Dermis blood vessel endothelial cell (primary cell): Measurements from ENCODE around the gene JPH2. TPM values are rescaled to one million over a fixed set of nuclear protein-coding genes. Genes with fewer than 3 reads are reported as not detected.

Experiments used
- DNase-seq: peaks from one replicate; pipeline ENCODE4 v3.0.0; 2010
- total RNA-seq: library from RNA; depleted of rRNA; stranded (reverse); fragments of >200 nt; gene quantifications from 2 replicates; pipeline ENCODE4 v1.2.3, GENCODE V29; 2014

The JPH2 gene
- total RNA-seq, 1 donor from 2014 or later = 0.17 TPM

DNA sequence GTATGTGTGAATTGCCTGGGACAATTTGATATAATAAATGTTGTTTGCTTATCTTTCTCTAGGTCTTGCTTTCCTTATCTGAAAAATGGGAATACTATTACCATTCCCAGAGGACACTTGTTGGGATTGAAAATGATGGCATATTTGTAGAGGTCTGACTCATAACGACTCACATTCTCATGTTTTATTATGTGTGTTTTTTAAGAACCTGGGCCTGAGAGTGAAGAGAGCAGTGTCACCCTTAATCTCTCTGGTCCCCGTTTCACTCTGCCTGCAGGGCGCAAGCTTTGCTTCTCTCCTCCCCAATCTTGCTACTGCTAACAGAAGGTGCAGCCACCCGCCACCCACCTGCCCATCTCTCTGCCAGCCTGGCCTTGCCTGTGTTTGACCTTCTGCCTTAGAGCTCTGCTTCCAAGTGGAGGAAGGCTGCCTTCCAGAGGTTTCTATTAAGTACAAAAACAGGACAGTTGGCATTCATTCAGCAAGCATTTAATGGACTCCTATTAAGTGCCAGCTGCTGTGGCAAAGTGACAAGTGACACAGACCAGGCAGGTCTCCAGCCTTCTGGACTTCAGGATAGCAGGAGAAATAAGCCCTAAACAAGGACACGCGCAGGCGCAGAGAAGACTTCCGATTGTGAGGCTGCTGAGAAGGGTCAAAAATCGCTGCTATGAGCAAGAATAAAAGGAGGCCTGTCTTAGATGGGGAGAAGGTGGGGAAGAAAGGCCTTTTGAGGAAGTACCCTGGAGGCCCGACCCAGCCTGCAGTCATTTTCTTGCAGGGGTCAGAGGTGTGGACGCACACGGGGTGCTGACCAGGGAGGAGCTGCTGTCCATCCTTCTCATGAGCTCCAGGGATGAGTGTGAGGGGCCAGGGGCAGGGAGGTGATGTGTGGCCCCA is 112.5 kb downstream of the JPH2 start:
- DNase-seq = peak; percentile 32

DNA sequence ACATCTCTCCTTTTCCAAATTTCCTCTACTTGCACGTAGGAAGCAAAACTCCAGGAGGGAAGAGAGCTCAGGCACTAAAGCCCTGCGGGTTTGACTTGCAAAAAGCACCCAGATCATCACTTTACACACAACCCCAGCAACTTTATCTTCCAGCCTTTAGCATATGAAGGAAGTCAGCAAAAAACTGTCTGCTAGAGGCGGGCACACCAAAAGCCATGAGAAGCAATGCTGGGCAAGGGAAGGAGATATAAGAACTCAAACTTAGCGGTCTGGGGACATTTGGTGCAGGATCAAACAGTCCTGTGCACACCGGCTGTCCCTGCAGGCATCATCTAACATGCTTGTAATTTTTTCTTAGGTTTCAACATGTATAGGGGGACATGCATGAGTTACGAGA is 113.3 kb downstream of the JPH2 start:
- no peak for DNase-seq

- DNase-seq = peak; percentile 33
These were observed 113.8 kb downstream of the JPH2 start for GRCh38 chr20:44073011-44073674.

DNA sequence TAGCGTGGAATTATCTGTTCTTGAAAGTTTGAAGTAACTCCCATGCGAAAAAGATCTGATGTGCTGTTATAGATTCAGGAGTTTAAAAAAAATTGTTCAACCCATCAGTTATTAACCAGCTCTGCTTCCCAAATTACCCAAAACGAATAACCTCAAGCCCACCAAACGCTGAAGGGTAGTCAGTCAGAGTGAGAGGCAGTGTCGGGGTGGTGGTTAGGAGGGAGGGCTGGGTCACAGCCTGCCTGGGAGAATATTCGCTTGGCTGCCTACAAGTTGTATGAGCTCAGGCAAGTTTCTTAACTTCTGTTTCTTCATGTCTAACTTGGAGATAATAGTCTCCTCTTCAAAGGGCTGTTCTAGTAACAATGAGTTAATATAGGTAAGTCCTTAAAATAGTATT is 114.6 kb downstream of the JPH2 start:
- DNase-seq = no peak

GRCh38 chr20:44071526-44072111 is 115.4 kb downstream of the JPH2 start:
- DNase-seq = no peak

- DNase-seq = no peak
These were observed 115.9 kb downstream of the JPH2 start for GRCh38 chr20:44071057-44071456.

DNA sequence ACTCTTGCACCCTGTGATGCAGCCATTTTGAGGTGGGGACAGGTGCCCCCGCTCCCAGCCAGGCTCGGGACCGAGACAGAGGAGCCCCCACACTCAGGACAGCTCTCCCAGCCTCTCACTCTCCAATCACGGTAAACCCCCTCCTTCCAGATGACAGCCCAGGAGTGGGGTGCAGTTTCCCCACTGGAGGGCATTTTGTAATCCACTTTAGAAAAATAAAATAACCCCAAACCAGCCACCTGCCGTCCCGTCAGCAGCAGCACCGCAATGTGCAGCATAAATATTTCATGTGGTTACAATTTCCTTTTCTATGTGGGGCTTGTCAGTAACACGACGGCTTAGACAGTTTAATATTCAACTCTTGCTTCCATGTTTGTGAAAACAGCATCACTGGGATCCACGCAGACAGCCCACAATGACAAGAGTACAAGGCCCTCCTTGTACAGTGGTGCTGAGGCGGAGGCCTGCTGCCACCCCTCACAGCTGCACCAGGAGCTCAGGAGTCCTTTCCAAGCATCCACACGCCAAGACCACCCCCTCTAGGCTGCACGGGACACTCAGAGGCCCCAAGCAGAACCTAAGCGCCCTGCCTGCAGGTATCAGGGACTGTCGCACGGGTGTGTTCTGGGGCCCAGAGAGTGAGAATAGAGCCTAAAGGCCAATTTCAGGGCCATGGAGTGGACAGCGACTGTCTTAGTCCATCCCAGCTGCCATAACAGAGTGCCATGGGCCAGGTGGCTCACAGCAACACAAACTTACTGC is 116.7 kb downstream of the JPH2 start:
- DNase-seq = no peak

- no peak for DNase-seq
These were observed 117.6 kb downstream of the JPH2 start for GRCh38 chr20:44069203-44070011.

DNA sequence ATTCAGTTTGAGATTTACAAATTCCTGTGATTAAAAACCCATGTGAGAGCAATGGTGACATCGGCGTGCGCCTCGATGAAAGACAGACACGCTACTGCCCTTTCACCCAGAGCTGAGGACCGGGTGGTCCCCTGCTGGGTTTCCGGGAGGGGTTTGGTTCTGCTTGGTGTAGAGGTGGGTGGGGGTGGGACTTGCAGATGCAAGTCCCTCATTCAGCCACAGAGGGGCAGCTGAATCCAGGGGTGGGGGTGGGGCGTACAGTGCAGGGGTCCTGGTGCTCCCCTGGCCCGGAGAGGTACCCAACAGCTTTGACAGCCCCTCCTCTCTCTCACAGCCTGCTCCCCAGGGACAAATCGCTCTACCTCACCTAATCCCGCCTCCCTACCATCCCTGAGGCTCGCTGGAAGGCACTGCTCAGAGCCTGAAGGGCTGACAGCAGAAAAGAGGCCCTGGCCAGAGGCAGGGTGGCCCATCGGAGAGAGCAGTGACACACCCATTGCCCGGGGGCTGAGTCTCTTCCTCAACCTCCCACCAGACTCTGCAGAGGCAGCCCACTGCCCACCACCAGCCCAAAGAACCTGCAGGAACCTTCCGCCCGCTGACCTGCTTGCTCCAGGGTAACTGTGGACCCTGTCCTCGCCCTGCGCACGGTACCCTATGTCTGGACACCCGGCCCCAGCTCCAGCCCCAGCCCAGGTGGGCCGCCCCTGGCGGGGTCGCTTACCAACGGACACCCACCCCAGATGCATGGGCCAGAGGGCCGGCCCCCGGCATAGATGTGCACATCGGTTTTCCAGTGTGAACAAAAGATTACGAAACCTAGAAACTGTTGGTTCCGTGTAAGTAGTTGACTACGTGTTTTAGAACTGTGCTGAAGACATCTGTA is 118.4 kb downstream of the JPH2 start:
- DNase-seq = no peak

DNA sequence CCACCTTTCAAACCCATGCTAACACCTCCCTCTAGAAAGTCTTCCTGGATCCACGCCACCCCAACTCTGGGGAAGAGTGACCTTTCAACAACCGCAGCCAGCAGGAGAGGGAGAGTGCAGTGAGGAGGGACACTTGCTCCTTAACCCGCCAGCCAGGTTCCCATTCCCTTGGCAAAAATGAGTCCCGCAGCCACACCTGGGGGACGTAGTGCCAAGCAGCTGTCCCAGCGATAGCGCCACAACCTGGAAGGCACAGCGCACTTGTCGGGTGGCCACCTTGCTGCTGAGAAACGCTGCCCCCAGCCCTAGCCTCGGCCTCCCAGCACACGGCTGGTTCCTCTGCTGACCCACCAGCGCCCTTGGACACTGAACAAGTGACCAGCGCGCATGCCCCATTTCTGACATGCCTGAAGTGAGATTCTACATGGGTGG is 119.3 kb downstream of the JPH2 start:
- DNase-seq = no peak

DNA sequence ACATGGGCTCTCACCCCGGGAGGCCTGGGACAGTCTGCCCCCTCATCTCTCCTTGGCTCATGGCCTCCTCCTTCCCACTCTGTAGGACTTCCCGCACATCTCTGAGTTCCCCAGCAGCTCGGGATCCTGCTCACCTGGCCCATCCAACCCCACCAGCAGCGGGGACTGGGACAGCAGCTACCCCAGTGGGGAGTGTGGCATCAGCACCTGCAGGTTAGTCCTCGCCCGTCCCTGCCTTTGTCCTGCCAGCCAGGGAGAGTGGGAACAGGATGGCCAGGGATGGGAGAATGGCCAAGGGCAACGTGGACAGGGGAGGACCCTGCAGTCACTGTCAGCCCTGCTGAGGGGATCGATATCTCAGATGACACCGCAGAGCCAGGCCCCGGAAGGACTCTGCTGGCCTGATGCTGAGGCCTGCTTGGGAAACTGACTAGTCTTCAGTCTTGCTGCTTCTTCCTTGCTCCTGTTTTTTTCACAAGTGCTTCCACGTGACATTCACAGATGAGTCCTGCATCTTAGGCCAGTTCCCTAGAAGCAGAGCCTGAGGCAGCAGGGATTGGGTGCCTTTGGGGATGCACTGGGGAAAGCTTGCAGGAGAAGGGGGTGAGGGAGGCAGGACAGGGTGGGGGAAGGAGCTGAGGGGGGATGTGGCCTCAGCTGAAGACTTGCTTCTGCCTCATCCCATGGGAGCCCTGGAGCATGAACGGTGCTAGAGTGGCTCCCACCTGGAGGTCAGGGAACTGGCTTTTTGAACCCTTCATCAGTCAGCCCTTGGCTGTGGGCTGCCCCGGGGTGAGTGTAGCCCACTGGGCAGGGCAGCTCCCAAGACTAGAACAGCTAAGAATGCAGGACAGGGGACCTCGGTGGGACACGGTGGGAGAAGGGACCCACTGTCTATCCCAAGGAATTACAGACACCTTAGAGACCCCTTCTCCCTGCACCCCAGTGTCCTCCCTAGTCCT is 120.1 kb downstream of the JPH2 start:
- no peak for DNase-seq

DNA sequence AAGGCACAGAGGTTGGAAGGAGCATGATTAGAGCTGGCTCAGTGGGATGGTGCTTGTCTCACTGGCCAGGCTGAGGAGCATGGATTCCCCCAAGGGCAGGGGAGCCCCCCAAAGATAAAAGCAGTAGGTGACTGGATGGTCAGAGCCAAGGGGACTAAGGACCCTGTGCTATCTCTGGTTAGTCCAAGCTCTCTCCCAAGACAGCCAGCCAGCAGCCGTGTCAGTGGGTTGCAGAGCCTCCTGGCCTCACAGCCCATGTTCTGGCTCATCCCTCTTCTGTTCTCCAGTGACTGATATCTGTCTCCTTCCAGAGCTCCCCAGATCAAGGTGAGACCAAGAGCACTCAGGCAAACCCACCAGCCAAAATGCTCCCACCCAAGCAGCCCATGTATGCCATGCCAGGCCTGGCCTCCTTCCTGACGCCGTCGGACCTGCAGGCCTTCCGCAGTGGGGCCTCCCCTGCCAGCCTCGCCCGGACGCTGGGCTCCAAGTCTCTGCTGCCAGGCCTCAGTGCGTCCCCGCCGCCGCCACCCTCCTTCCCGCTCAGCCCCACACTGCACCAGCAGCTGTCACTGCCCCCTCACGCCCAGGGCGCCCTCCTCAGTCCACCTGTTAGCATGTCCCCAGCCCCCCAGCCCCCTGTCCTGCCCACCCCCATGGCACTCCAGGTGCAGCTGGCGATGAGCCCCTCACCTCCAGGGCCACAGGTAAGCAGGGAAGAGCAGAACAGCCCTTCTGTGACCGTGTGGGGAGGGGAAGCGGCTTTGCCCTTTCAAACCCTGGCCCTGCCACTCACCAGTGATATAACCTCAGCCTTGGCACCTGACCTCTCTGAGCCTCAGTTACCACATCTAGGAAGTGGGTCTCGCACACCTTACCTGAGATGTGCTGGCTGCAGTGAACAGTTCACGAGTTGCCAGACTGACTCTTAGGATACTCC is 121.3 kb downstream of the JPH2 start:
- DNase-seq = no peak

GRCh38 chr20:44064501-44065400 is 122.2 kb downstream of the JPH2 start:
- no peak for DNase-seq
